Suprapubic skin (tissue), 4 donors: ENCODE data around the gene TMEM80. TPM values are rescaled to one million over a fixed set of nuclear protein-coding genes. Genes with fewer than 3 reads are reported as not detected.

Experiments
- DNase-seq, 2 donors: peaks; one replicate each; pipeline ENCODE4 v3.0.0-alpha.2; 2019; ENCODE audit warnings: low spot score in 2 of 2
- H3K27ac ChIP-seq: fragments of 200-600 bp; sonication (generic); one replicate; pipeline ENCODE4 v1.5.1; 2019
- H3K27me3 ChIP-seq: fragments of 200-600 bp; sonication (generic); one replicate; pipeline ENCODE4 v1.5.1; 2019
- H3K36me3 ChIP-seq: fragments of 200-600 bp; sonication (generic); one replicate; pipeline ENCODE4 v1.5.1; 2019
- H3K4me1 ChIP-seq: fragments of 200-600 bp; sonication (generic); one replicate; pipeline ENCODE4 v1.5.1; 2019
- H3K4me3 ChIP-seq: fragments of 200-600 bp; sonication (generic); one replicate; pipeline ENCODE4 v1.5.1; 2019; ENCODE audit warnings: mild to moderate bottlenecking
- H3K9me3 ChIP-seq: fragments of 200-600 bp; sonication (generic); one replicate; pipeline ENCODE4 v1.5.1; 2019
- EP300 ChIP-seq: sonication (generic); formaldehyde crosslinking; IDR thresholded peaks from one replicate; pipeline ENCODE4 v1.6.1; 2017; ENCODE audit warnings: antibody characterized with exemption
- POLR2A ChIP-seq, 2 donors: fragments of 450-650 bp; IDR thresholded peaks; one replicate each; pipeline ENCODE4 v1.6.1; 2017; ENCODE audit warnings: antibody characterized with exemption in 2 of 2, mild to moderate bottlenecking in 2 of 2, moderate library complexity in 2 of 2
- POLR2AphosphoS5 ChIP-seq, 3 donors: sonication (generic); formaldehyde crosslinking; IDR thresholded peaks; one replicate each; pipeline ENCODE4 v1.6.1; 2017; ENCODE audit warnings: antibody characterized with exemption in 3 of 3
- WGBS: methylation state at CpG from one replicate; pipeline ENCODE4 v1.1.5; 2018; 5-methylcytosine and 5-hydroxymethylcytosine counted together
- total RNA-seq, 4 donors: library from RNA; depleted of rRNA; stranded (reverse); fragments of >200 nt; gene quantifications; one replicate each; pipeline ENCODE4 v1.1.0, GENCODE V29; 2016
- TF ChIP-seq, protein P1 (sequence below), 2 donors: fragments of 200-600 bp in 1 of 2; fragments of 450-650 bp in 1 of 2; sonication (generic) in 1 of 2; IDR thresholded peaks; one replicate each; pipeline ENCODE4 v1.5.1; 2016 to 2019; ENCODE audit warnings: antibody characterized with exemption in 2 of 2, mild to moderate bottlenecking in 1 of 2, moderate library complexity in 1 of 2

Gene TMEM80
- total RNA-seq, 4 donors from 2014 or later = 31.5 to 53.6 (median 39.1) TPM

DNA sequence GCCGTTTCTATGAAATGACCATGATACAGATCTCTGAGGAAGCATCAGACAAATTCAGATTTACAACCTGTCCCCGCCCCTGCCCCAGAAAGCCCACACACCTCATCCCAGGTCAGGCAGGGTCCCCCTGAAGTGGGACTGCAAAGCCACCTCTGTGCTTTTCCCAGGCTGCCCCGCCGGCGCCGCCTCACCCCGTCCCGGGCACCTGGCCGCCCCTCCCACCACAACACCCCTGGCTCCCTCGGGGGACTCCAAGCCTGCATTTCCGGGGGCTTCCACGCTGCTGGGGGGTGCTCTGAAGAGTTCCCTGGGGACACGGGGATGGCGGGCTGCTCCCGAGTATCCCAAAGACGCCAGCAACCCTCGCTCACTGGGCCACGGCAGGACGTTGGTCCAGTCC lies 35.3 kb upstream of the TMEM80 start:
- H3K9me3 ChIP-seq = no peaks in the 10 kb centered on the region
- peaks cover 15% of the 10 kb centered on the region for H3K4me1 ChIP-seq
- no peak for TF ChIP-seq POLR2AphosphoS5 (IDR thresholded peaks at IDR 0.05)
- no peak for TF ChIP-seq EP300
- TF ChIP-seq, protein P1, sequence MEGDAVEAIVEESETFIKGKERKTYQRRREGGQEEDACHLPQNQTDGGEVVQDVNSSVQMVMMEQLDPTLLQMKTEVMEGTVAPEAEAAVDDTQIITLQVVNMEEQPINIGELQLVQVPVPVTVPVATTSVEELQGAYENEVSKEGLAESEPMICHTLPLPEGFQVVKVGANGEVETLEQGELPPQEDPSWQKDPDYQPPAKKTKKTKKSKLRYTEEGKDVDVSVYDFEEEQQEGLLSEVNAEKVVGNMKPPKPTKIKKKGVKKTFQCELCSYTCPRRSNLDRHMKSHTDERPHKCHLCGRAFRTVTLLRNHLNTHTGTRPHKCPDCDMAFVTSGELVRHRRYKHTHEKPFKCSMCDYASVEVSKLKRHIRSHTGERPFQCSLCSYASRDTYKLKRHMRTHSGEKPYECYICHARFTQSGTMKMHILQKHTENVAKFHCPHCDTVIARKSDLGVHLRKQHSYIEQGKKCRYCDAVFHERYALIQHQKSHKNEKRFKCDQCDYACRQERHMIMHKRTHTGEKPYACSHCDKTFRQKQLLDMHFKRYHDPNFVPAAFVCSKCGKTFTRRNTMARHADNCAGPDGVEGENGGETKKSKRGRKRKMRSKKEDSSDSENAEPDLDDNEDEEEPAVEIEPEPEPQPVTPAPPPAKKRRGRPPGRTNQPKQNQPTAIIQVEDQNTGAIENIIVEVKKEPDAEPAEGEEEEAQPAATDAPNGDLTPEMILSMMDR (IDR thresholded peaks at IDR 0.05) = no peak
- no peak for TF ChIP-seq POLR2A (IDR thresholded peaks at IDR 0.05)
- 80% methylated on average over 7 of the region's 19 CpGs for WGBS
- DNase-seq = no peak
- H3K4me3 ChIP-seq = no peak overlapping the region
- peaks cover 34% of the 10 kb centered on the region for H3K36me3 ChIP-seq
- H3K27ac ChIP-seq = no peak overlapping the region
- H3K27me3 ChIP-seq = no peaks in the 10 kb centered on the region

- no peaks in the 10 kb centered on the region for H3K9me3 ChIP-seq
- peaks cover 28% of the 10 kb centered on the region for H3K36me3 ChIP-seq
- no peak for DNase-seq
- TF ChIP-seq EP300 (no peak), POLR2A (IDR thresholded peaks at IDR 0.05) (no peak), POLR2AphosphoS5 (IDR thresholded peaks at IDR 0.05) (no peak)
- TF ChIP-seq, protein P1 (IDR thresholded peaks at IDR 0.05) = no peak
- 90% methylated on average over 16 of the region's 19 CpGs for WGBS
- H3K27ac ChIP-seq = no peak overlapping the region
- no peak overlapping the region for H3K4me3 ChIP-seq
- peaks cover 20% of the 10 kb centered on the region for H3K4me1 ChIP-seq
- H3K27me3 ChIP-seq = no peaks in the 10 kb centered on the region
Measured at GRCh38 chr11:660681-661444, 34.8 kb upstream of the TMEM80 start.

GRCh38 chr11:662689-663274 lies 32.8 kb upstream of the TMEM80 start:
- TF ChIP-seq POLR2A (IDR thresholded peaks at IDR 0.05) (no peak), POLR2AphosphoS5 (IDR thresholded peaks at IDR 0.05) (no peak), EP300 (no peak)
- TF ChIP-seq, protein P1 (IDR thresholded peaks at IDR 0.05) = peak; percentile 44 to 66
- DNase-seq = no peak
- no peak overlapping the region for H3K4me3 ChIP-seq
- H3K27ac ChIP-seq = no peak overlapping the region
- peaks cover 28% of the 10 kb centered on the region for H3K36me3 ChIP-seq
- no peaks in the 10 kb centered on the region for H3K27me3 ChIP-seq
- H3K4me1 ChIP-seq = peaks cover 23% of the 10 kb centered on the region
- WGBS = 56% methylated on average over 12 of the region's 15 CpGs
- no peaks in the 10 kb centered on the region for H3K9me3 ChIP-seq

- TF ChIP-seq, protein P1 (IDR thresholded peaks at IDR 0.05) = no peak
- no peak for TF ChIP-seq POLR2AphosphoS5 (IDR thresholded peaks at IDR 0.05)
- TF ChIP-seq EP300 = no peak
- no peak for TF ChIP-seq POLR2A (IDR thresholded peaks at IDR 0.05)
- Histone ChIP-seq H3K36me3 (peaks cover 20% of the 10 kb centered on the region), H3K4me1 (peaks cover 11% of the 10 kb centered on the region), H3K9me3 (no peaks in the 10 kb centered on the region), H3K27ac (peak overlapping the region; percentile 45), H3K27me3 (no peaks in the 10 kb centered on the region), H3K4me3 (no peak overlapping the region)
- WGBS = 56% methylated on average over 8 of the region's 15 CpGs
- DNase-seq = no peak
Measured at GRCh38 chr11:665062-665703, 30.4 kb upstream of the TMEM80 start.

DNA sequence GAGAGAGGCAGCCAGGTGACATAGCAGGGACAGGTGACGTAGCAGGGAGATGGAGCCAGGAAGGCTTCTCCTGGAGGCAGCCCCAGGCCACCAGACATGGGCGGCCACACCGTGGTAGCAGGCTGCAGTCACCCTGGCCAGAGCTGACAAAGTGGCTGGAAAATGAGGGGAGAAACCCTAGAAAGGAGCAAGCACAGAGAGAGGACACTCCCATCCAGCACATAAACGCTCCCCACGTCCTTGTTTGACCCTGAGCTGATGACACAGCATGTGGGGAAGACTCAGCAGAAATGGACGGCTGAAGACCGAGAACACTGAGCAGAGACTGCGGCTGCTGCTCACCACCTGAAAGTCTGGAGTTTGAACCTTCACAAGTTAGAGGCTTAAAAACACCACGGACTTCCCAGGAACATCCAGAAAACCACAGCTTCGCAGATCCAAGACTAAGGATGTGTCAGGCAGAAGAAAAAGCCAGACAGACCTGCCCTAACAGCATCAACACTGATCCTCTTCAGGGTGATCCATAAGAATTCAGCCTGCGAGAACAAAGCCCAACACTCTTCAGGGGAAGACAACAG lies 29.8 kb upstream of the TMEM80 start:
- H3K27ac ChIP-seq = peak overlapping the region; percentile 45

More for the DNA sequence above, 29.8 kb upstream of the TMEM80 start:
- Histone ChIP-seq H3K9me3 (no peaks in the 10 kb centered on the region), H3K4me1 (peaks cover 11% of the 10 kb centered on the region), H3K4me3 (no peak overlapping the region), H3K27me3 (no peaks in the 10 kb centered on the region), H3K36me3 (peaks cover 14% of the 10 kb centered on the region)
- TF ChIP-seq, protein P1 (IDR thresholded peaks at IDR 0.05) = no peak
- no peak for TF ChIP-seq POLR2AphosphoS5 (IDR thresholded peaks at IDR 0.05)
- TF ChIP-seq EP300 = no peak
- no peak for TF ChIP-seq POLR2A (IDR thresholded peaks at IDR 0.05)
- WGBS = 42% methylated on average over 11 of the region's 11 CpGs
- no peak for DNase-seq
